ENCODE measurements around the gene ESAM.
A peak's percentile ranks its signal among the peaks of the same experiment; 100 is the strongest.
"Not testable (repeated sequence)": the region's sequence is repeated elsewhere in the genome, so short reads cannot be mapped to it uniquely, and the experiment has no call there.

Gene ESAM

GRCh38 chr11:124762105-124762623, at the start of gene ESAM:
Gene ESAM (minus strand): TSS chr11:124762290. CDS start chr11:124762154, 136 bp downstream.
- no peak for DNase-seq

- DNase-seq, result no peak
Observed at GRCh38 chr11:124811399-124812125, 49.5 kb upstream of the ESAM start.

- DNase-seq, result no peak
Observed at GRCh38 chr11:124807660-124808270, 45.7 kb upstream of the ESAM start.

- DNase-seq, result no peak
Observed at GRCh38 chr11:124807201-124807600, 45.1 kb upstream of the ESAM start.

GRCh38 chr11:124804884-124805283, 42.8 kb upstream of the ESAM start:
- DNase-seq, result no peak

- no peak for DNase-seq
Observed at GRCh38 chr11:124801636-124802312, 39.7 kb upstream of the ESAM start.

GRCh38 chr11:124801014-124801413, 38.9 kb upstream of the ESAM start:
- no peak for DNase-seq

- DNase-seq, result peak; percentile 34
Observed at GRCh38 chr11:124800226-124800929, 38.3 kb upstream of the ESAM start, which contains the start of gene MSANTD2. Gene MSANTD2 (minus strand): TSS chr11:124800406. CDS start chr11:124800380, 26 bp downstream.

- no peak for DNase-seq
Observed at GRCh38 chr11:124799348-124800225, 37.5 kb upstream of the ESAM start.

GRCh38 chr11:124798991-124799347, 36.9 kb upstream of the ESAM start:
- no peak for DNase-seq

- DNase-seq, result no peak
Observed at GRCh38 chr11:124796312-124796711, 34.2 kb upstream of the ESAM start.

- no peak for DNase-seq
Observed at GRCh38 chr11:124793466-124794278, 31.6 kb upstream of the ESAM start.

GRCh38 chr11:124791626-124792341, 29.7 kb upstream of the ESAM start:
- DNase-seq, result no peak

GRCh38 chr11:124788521-124788920, 26.4 kb upstream of the ESAM start:
- no peak for DNase-seq

GRCh38 chr11:124784051-124784450, 22.0 kb upstream of the ESAM start:
- no peak for DNase-seq

GRCh38 chr11:124783002-124783401, 20.9 kb upstream of the ESAM start:
- no peak for DNase-seq

- no peak for DNase-seq
Observed at GRCh38 chr11:124779568-124779967, 17.5 kb upstream of the ESAM start.

GRCh38 chr11:124778281-124778680, 16.2 kb upstream of the ESAM start:
- DNase-seq, result no peak

GRCh38 chr11:124776865-124777645, 15.0 kb upstream of the ESAM start:
- DNase-seq, result no peak

- DNase-seq, result not testable (repeated sequence)
Observed at GRCh38 chr11:124770959-124771358, 8.9 kb upstream of the ESAM start.
